ENCODE measurements around the gene DIAPH2. TPM values are rescaled to one million over a fixed set of nuclear protein-coding genes. Genes with fewer than 3 reads are reported as not detected.

Gene DIAPH2
- total RNA-seq, 1 experiment from 2014 or later: 15.9 TPM

DNA sequence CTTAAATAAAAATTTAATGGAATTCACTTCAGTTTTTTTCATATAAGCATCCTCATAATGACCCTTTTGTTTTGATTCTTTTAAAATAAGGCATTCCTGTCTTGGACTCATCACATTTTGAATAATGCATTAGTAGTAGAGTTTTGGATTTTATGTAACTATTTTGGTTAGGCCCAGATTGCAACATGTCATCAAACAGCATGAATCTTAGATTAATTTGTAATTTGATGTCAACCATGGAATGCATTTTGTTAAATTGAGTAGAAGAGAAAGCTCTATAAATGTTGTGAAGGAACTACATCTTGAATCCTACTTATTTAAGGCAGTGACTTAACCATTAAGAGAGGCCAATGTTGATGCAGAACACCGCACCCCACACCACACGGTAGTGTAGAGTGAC is 3.1 kb downstream of the DIAPH2 start (continued):
- TF ChIP-seq FOXJ3 (CRISPR knock-in tag; IDR thresholded peaks at IDR 0.05; ENCODE audit: borderline replicate concordance): no peak
- TF ChIP-seq, protein P1, sequence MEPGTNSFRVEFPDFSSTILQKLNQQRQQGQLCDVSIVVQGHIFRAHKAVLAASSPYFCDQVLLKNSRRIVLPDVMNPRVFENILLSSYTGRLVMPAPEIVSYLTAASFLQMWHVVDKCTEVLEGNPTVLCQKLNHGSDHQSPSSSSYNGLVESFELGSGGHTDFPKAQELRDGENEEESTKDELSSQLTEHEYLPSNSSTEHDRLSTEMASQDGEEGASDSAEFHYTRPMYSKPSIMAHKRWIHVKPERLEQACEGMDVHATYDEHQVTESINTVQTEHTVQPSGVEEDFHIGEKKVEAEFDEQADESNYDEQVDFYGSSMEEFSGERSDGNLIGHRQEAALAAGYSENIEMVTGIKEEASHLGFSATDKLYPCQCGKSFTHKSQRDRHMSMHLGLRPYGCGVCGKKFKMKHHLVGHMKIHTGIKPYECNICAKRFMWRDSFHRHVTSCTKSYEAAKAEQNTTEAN (CRISPR knock-in tag; IDR thresholded peaks at IDR 0.05): no peak
- TF ChIP-seq NR2C2 (CRISPR knock-in tag; IDR thresholded peaks at IDR 0.05): no peak
- no peak for TF ChIP-seq NFE2L1 (CRISPR knock-in tag; IDR thresholded peaks at IDR 0.05)
- TF ChIP-seq, protein P2, sequence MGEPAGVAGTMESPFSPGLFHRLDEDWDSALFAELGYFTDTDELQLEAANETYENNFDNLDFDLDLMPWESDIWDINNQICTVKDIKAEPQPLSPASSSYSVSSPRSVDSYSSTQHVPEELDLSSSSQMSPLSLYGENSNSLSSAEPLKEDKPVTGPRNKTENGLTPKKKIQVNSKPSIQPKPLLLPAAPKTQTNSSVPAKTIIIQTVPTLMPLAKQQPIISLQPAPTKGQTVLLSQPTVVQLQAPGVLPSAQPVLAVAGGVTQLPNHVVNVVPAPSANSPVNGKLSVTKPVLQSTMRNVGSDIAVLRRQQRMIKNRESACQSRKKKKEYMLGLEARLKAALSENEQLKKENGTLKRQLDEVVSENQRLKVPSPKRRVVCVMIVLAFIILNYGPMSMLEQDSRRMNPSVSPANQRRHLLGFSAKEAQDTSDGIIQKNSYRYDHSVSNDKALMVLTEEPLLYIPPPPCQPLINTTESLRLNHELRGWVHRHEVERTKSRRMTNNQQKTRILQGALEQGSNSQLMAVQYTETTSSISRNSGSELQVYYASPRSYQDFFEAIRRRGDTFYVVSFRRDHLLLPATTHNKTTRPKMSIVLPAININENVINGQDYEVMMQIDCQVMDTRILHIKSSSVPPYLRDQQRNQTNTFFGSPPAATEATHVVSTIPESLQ (CRISPR knock-in tag; IDR thresholded peaks at IDR 0.05): no peak
- TF ChIP-seq ZNF121 (CRISPR knock-in tag; IDR thresholded peaks at IDR 0.05): no peak
- TF ChIP-seq SOX15 (CRISPR knock-in tag; IDR thresholded peaks at IDR 0.05): no peak
- no peak for TF ChIP-seq SP1 (CRISPR knock-in tag; conservative IDR thresholded peaks at IDR 0.05)
- TF ChIP-seq ZNF671 (CRISPR knock-in tag; IDR thresholded peaks at IDR 0.05): no peak
- TF ChIP-seq, protein P3, sequence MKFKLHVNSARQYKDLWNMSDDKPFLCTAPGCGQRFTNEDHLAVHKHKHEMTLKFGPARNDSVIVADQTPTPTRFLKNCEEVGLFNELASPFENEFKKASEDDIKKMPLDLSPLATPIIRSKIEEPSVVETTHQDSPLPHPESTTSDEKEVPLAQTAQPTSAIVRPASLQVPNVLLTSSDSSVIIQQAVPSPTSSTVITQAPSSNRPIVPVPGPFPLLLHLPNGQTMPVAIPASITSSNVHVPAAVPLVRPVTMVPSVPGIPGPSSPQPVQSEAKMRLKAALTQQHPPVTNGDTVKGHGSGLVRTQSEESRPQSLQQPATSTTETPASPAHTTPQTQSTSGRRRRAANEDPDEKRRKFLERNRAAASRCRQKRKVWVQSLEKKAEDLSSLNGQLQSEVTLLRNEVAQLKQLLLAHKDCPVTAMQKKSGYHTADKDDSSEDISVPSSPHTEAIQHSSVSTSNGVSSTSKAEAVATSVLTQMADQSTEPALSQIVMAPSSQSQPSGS (CRISPR knock-in tag; IDR thresholded peaks at IDR 0.05; ENCODE audit: borderline replicate concordance, low read depth): no peak

DNA sequence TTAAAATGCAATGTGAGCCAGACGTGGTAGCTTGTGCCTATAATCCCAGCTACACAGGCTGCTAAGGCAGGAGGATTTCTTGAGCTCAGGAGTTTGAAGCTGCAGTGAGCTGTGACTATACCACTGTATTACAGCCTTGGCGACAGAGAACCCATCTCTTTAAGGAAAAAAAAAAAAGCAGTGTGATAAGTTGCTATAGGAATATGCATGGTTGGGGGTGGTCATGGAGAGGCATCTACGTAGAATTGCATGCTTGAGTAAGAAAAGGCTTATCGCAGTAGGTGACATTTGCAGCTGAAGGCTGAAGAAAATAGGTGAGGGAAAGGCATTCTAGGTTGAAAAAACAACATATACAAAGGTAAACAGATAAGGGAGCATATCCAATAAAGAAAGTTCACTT is 4.1 kb downstream of the DIAPH2 start:
- peaks cover 42% of the 10 kb centered on the region for H3K4me1 Mint-ChIP-seq
- H3K36me3 Mint-ChIP-seq: no peaks in the 10 kb centered on the region
- H3K9me3 Mint-ChIP-seq: no peaks in the 10 kb centered on the region
- ATAC-seq (no peak), DNase-seq (ENCODE audit: low spot score) (no peak)
- TF ChIP-seq ZNF263 (CRISPR knock-in tag; IDR thresholded peaks at IDR 0.05; ENCODE audit: low read depth) (no peak), NR2C2 (CRISPR knock-in tag; IDR thresholded peaks at IDR 0.05) (no peak), ESRRA (CRISPR knock-in tag; IDR thresholded peaks at IDR 0.05; ENCODE audit: borderline replicate concordance) (no peak), JAZF1 (CRISPR knock-in tag; IDR thresholded peaks at IDR 0.05) (no peak), ZNF121 (CRISPR knock-in tag; IDR thresholded peaks at IDR 0.05) (no peak)
- TF ChIP-seq, protein P4, sequence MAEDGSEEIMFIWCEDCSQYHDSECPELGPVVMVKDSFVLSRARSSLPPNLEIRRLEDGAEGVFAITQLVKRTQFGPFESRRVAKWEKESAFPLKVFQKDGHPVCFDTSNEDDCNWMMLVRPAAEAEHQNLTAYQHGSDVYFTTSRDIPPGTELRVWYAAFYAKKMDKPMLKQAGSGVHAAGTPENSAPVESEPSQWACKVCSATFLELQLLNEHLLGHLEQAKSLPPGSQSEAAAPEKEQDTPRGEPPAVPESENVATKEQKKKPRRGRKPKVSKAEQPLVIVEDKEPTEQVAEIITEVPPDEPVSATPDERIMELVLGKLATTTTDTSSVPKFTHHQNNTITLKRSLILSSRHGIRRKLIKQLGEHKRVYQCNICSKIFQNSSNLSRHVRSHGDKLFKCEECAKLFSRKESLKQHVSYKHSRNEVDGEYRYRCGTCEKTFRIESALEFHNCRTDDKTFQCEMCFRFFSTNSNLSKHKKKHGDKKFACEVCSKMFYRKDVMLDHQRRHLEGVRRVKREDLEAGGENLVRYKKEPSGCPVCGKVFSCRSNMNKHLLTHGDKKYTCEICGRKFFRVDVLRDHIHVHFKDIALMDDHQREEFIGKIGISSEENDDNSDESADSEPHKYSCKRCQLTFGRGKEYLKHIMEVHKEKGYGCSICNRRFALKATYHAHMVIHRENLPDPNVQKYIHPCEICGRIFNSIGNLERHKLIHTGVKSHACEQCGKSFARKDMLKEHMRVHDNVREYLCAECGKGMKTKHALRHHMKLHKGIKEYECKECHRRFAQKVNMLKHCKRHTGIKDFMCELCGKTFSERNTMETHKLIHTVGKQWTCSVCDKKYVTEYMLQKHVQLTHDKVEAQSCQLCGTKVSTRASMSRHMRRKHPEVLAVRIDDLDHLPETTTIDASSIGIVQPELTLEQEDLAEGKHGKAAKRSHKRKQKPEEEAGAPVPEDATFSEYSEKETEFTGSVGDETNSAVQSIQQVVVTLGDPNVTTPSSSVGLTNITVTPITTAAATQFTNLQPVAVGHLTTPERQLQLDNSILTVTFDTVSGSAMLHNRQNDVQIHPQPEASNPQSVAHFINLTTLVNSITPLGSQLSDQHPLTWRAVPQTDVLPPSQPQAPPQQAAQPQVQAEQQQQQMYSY (CRISPR knock-in tag; IDR thresholded peaks at IDR 0.05): no peak
- TF ChIP-seq, protein P5, sequence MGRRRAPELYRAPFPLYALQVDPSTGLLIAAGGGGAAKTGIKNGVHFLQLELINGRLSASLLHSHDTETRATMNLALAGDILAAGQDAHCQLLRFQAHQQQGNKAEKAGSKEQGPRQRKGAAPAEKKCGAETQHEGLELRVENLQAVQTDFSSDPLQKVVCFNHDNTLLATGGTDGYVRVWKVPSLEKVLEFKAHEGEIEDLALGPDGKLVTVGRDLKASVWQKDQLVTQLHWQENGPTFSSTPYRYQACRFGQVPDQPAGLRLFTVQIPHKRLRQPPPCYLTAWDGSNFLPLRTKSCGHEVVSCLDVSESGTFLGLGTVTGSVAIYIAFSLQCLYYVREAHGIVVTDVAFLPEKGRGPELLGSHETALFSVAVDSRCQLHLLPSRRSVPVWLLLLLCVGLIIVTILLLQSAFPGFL (CRISPR knock-in tag; IDR thresholded peaks at IDR 0.05; ENCODE audit: borderline replicate concordance): no peak
- TF ChIP-seq, protein P6, sequence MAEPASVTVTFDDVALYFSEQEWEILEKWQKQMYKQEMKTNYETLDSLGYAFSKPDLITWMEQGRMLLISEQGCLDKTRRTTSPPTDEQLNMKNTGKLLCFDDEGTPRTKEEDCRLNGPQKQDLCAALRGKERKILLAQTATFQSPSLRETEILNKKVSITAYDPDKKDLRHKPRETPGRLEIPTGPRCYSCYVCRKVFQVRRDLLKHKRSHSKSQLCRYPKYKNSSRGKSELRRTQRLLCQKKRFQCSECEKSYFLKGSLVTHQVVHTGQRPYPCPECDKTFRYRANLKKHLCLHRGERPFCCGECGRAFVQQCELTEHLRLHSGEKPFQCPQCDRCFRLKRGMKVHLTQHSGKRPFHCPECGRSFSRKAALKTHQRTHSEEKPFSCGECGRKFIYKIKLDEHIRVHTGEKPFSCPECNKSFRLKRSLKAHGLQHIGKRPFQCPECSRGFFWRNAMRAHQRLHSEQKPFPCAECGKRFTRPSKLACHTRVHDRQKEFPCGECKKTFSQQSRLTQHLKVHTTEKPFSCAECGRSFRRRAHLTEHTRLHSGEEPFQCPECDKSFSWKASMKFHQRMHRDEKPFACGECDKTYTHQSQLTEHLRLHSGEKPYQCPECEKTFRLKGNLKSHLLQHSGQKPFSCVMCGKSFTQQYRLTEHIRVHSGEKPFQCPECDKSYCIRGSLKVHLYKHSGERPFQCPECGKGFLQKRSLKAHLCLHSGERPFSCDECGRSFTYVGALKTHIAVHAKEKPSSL (CRISPR knock-in tag; conservative IDR thresholded peaks at IDR 0.05): no peak
- no peak overlapping the region for H3K27ac Mint-ChIP-seq
- ChIA-PET POLR2A (no interaction called here), CTCF (no interaction called here)
- no peaks in the 10 kb centered on the region; the same call in none of the 2 replicates for H3K27me3 Mint-ChIP-seq (ENCODE audit: low read depth)
- peak overlapping the region; percentile 39; the same call in 1 of the 2 replicates for H3K4me3 Mint-ChIP-seq
